Parathyroid adenoma (tissue), 2 donors: ENCODE measurements around the gene MICALL2.

ENCODE experiments used
- H2AFZ ChIP-seq: fragments of 300-600 bp; sonication (generic); one replicate; pipeline ENCODE4 v1.7.0; 2017; ENCODE audit warnings: antibody characterized with exemption, mild to moderate bottlenecking
- H3K27ac ChIP-seq: fragments of 300-600 bp; sonication (generic); one replicate; pipeline ENCODE4 v1.7.0; 2017
- H3K27me3 ChIP-seq: fragments of 300-600 bp; sonication (generic); one replicate; pipeline ENCODE4 v1.7.0; 2017; ENCODE audit warnings: low read length; ENCODE audit not compliant: control insufficient read depth, insufficient read depth
- H3K36me3 ChIP-seq: fragments of 300-600 bp; sonication (generic); one replicate; pipeline ENCODE4 v1.7.0; 2017; ENCODE audit warnings: low read length; ENCODE audit not compliant: control insufficient read depth, insufficient read depth
- H3K4me1 ChIP-seq: fragments of 300-600 bp; sonication (generic); one replicate; pipeline ENCODE4 v1.7.0; 2017; ENCODE audit warnings: control low read depth
- H3K4me2 ChIP-seq: fragments of 300-600 bp; sonication (generic); one replicate; pipeline ENCODE4 v1.7.0; 2017; ENCODE audit warnings: low read length
- H3K4me3 ChIP-seq: fragments of 300-600 bp; sonication (generic); one replicate; pipeline ENCODE4 v1.7.0; 2017; ENCODE audit warnings: low read depth, low read length
- H3K79me2 ChIP-seq: fragments of 300-600 bp; sonication (generic); one replicate; pipeline ENCODE4 v1.7.0; 2017; ENCODE audit warnings: control low read depth
- H3K9ac ChIP-seq: fragments of 300-600 bp; sonication (generic); one replicate; pipeline ENCODE4 v1.7.0; 2017; ENCODE audit warnings: mild to moderate bottlenecking
- H3K9me3 ChIP-seq: fragments of 300-600 bp; sonication (generic); one replicate; pipeline ENCODE4 v1.7.0; 2017; ENCODE audit warnings: low read length; ENCODE audit not compliant: control insufficient read depth
- CTCF ChIP-seq: fragments of 300-600 bp; sonication (generic); IDR thresholded peaks from one replicate; pipeline ENCODE4 v1.7.0; 2017; ENCODE audit warnings: antibody characterized with exemption, mild to moderate bottlenecking
- donor health status: primary hyperparathyroidism.

The MICALL2 gene

GRCh38 chr7:1464694-1465093, 5.4 kb upstream of the MICALL2 start:
- Histone ChIP-seq H3K4me2 (no peak overlapping the region), H3K79me2 (no peaks in the 10 kb centered on the region), H3K36me3 (no peaks in the 10 kb centered on the region), H3K9ac (no peak overlapping the region), H3K27ac (no peak overlapping the region), H3K27me3 (no peaks in the 10 kb centered on the region), H3K4me1 (peaks cover 14% of the 10 kb centered on the region), H3K9me3 (no peaks in the 10 kb centered on the region), H2AFZ (no peak overlapping the region), H3K4me3 (no peak overlapping the region)
- no peak for TF ChIP-seq CTCF

GRCh38 chr7:1463676-1464223, 4.5 kb upstream of the MICALL2 start:
- H3K9me3 ChIP-seq = no peaks in the 10 kb centered on the region
- H3K4me2 ChIP-seq = no peak overlapping the region
- no peaks in the 10 kb centered on the region for H3K27me3 ChIP-seq
- no peak for TF ChIP-seq CTCF
- H3K79me2 ChIP-seq = peaks cover 2% of the 10 kb centered on the region
- H3K27ac ChIP-seq = no peak overlapping the region
- H2AFZ ChIP-seq = no peak overlapping the region
- peaks cover 17% of the 10 kb centered on the region for H3K4me1 ChIP-seq
- H3K36me3 ChIP-seq = no peaks in the 10 kb centered on the region
- H3K9ac ChIP-seq = no peak overlapping the region
- H3K4me3 ChIP-seq = no peak overlapping the region

GRCh38 chr7:1461646-1462375, 2.5 kb upstream of the MICALL2 start:
- H2AFZ ChIP-seq = peak overlapping the region; percentile 86
- peaks cover 31% of the 10 kb centered on the region for H3K4me1 ChIP-seq
- no peaks in the 10 kb centered on the region for H3K9me3 ChIP-seq
- H3K79me2 ChIP-seq = peaks cover 4% of the 10 kb centered on the region
- no peak overlapping the region for H3K27ac ChIP-seq
- H3K9ac ChIP-seq = no peak overlapping the region
- H3K27me3 ChIP-seq = no peaks in the 10 kb centered on the region
- H3K4me2 ChIP-seq = peak overlapping the region; percentile 79
- no peak for TF ChIP-seq CTCF
- peak overlapping the region; percentile 65 for H3K4me3 ChIP-seq
- no peaks in the 10 kb centered on the region for H3K36me3 ChIP-seq

GRCh38 chr7:1460821-1461645, 1.8 kb upstream of the MICALL2 start:
- no peaks in the 10 kb centered on the region for H3K27me3 ChIP-seq
- H2AFZ ChIP-seq = peak overlapping the region; percentile 86
- no peaks in the 10 kb centered on the region for H3K36me3 ChIP-seq
- peak overlapping the region; percentile 63 for H3K27ac ChIP-seq
- no peak overlapping the region for H3K9ac ChIP-seq
- peaks cover 29% of the 10 kb centered on the region for H3K4me1 ChIP-seq
- H3K4me3 ChIP-seq = peak overlapping the region; percentile 65
- H3K79me2 ChIP-seq = peaks cover 4% of the 10 kb centered on the region
- no peaks in the 10 kb centered on the region for H3K9me3 ChIP-seq
- TF ChIP-seq CTCF = no peak
- peak overlapping the region; percentile 79 for H3K4me2 ChIP-seq
